Activated CD4-positive, CD25-positive, alpha-beta regulatory T cell treated with anti-CD3 and anti-CD28 coated beads, Interleukin-2, amount 50 U/mL, for 24 hours (primary cell): ENCODE data around the gene IRAK2.

Experiments
- ATAC-seq, 2 donors: fragments of 150-1000 bp; cut with Tn5 transposase; one replicate each; pipeline ENCODE4 v1.10.0; 2021; ENCODE audit warnings: mild to moderate bottlenecking in 1 of 2, moderate library complexity in 1 of 2

Gene IRAK2

GRCh38 chr3:10189557-10190354 lies 25.0 kb downstream of the IRAK2 start:
- ATAC-seq, result no peak

GRCh38 chr3:10192953-10193691 lies 28.4 kb downstream of the IRAK2 start:
- ATAC-seq, result peak; percentile 7 to 29

GRCh38 chr3:10193692-10194327 lies 29.1 kb downstream of the IRAK2 start:
- no peak for ATAC-seq

GRCh38 chr3:10194328-10195071 lies 29.8 kb downstream of the IRAK2 start:
- ATAC-seq, result peak in 1 of 2 donors; percentile 11

GRCh38 chr3:10195366-10196089 lies 30.8 kb downstream of the IRAK2 start:
- ATAC-seq, result no peak

GRCh38 chr3:10196389-10197052 lies 31.8 kb downstream of the IRAK2 start:
- no peak for ATAC-seq

- ATAC-seq, result no peak
Observed at GRCh38 chr3:10198226-10198625, 33.5 kb downstream of the IRAK2 start.

GRCh38 chr3:10198761-10199649 lies 34.3 kb downstream of the IRAK2 start:
- peak; percentile 84 to 86 for ATAC-seq

- ATAC-seq, result no peak
Observed at GRCh38 chr3:10204921-10205320, 40.2 kb downstream of the IRAK2 start.

GRCh38 chr3:10205451-10206165 lies 40.9 kb downstream of the IRAK2 start:
- no peak for ATAC-seq

- no peak for ATAC-seq
Observed at GRCh38 chr3:10206166-10206511, 41.4 kb downstream of the IRAK2 start.

- ATAC-seq, result peak; percentile 38 to 67
Observed at GRCh38 chr3:10213156-10213792, 48.6 kb downstream of the IRAK2 start.

GRCh38 chr3:10215578-10216368 lies 51.1 kb downstream of the IRAK2 start:
- ATAC-seq, result no peak

- ATAC-seq, result no peak
Observed at GRCh38 chr3:10217359-10217758, 52.6 kb downstream of the IRAK2 start.

GRCh38 chr3:10219737-10220136 lies 55.0 kb downstream of the IRAK2 start:
- ATAC-seq, result no peak

GRCh38 chr3:10223676-10224639 lies 59.2 kb downstream of the IRAK2 start:
- peak; percentile 72 to 73 for ATAC-seq
